ENCODE results near the gene BRWD1.

GRCh38 chr21:39153842-39154241 lies 159.6 kb downstream of the BRWD1 start:
- TF ChIP-seq CTCF (optimal IDR thresholded peaks at IDR 0.05 in 1 of 3, IDR thresholded peaks at IDR 0.05 in 1 of 3, conservative IDR thresholded peaks at IDR 0.05 in 1 of 3; ENCODE audit: extremely low read depth in 1 of 3, insufficient read depth in 2 of 3, low read length in 3 of 3) = no peak
- TF ChIP-seq EZH2 (IDR thresholded peaks at IDR 0.05; ENCODE audit: low read length) = no peak

All from keratinocyte (primary cell).